Activated T-helper 1 cell treated with anti-CD3 and anti-CD28 coated beads, Interleukin-12 subunit alpha, Interleukin-12 subunit beta, Interleukin-2, Interleukin-4 antibody, amounts not matched to agents 30 ng/mL and 10 ng/mL and 1 ng/mL, durations not matched to agents 14 hours and 24 hours and 36 hours (primary cell): ENCODE measurements around the gene EEPD1. TPM values are rescaled to one million over a fixed set of nuclear protein-coding genes. Genes with fewer than 3 reads are reported as not detected.
"Not testable (repeated sequence)": the region's sequence is repeated elsewhere in the genome, so short reads cannot be mapped to it uniquely, and the experiment has no call there.

Experiments
- DNase-seq: peaks from one replicate; pipeline ENCODE4 v3.0.0; 2021; ENCODE audit warnings: low spot score
- H3K27ac Mint-ChIP-seq: one replicate; pipeline ENCODE4 v1.8.0; 2021; ENCODE audit warnings: mild to moderate bottlenecking, mixed read lengths
- H3K27me3 Mint-ChIP-seq: one replicate; pipeline ENCODE4 v1.8.0; 2022; ENCODE audit warnings: mild to moderate bottlenecking, moderate library complexity, mixed read lengths; ENCODE audit not compliant: insufficient read depth
- H3K36me3 Mint-ChIP-seq: one replicate; pipeline ENCODE4 v1.8.0; 2021; ENCODE audit warnings: low read depth, mixed read lengths
- H3K4me1 Mint-ChIP-seq: one replicate; pipeline ENCODE4 v1.8.0; 2021; ENCODE audit warnings: low read depth, mixed read lengths
- H3K4me3 Mint-ChIP-seq: one replicate; pipeline ENCODE4 v1.8.0; 2021; ENCODE audit warnings: mild to moderate bottlenecking, moderate library complexity, mixed read lengths
- H3K9me3 Mint-ChIP-seq: one replicate; pipeline ENCODE4 v1.8.0; 2021; ENCODE audit warnings: mixed read lengths
- intact Hi-C: fragments of 100-400 bp; cut with micrococcal nuclease; formaldehyde crosslinking; loops from one replicate; pipeline ENCODE4 v1.15.1; 2024
- total RNA-seq: library from RNA; stranded (reverse); gene quantifications from 2 replicates; pipeline ENCODE4 v1.2.3, GENCODE V29; 2022

EEPD1 gene
- total RNA-seq, 1 donor from 2014 or later = 0.91 TPM

DNA sequence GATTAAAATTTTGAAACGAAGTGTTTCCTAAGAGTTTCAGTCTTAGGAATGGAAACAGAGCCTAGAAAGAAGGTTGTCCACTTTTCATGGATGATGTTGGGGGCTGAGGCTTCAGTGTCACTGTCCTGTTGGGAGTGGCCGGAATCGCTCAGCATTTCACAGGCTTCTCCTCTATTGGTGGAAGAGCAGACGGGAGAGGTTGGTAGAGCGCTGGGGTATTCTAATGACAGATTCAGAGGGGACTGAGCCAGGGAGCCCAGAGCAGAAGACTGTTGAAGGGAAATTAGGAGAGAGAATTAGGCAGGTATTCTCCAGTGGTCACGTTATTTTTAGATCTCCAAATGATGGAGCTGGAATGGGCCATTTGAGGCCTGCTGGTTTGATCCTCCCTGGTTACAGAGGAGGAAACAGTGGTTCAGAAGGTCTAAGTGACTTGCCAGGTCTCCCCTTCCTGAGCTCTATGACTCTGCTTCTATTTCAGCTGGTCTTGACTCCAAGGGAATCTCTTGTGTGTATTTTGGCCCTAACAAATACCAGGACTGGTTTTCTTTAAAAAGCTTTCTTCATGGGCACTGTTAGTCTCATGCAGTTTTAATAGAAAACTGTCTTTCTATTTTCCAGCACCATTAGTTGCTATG, 35.7 kb upstream of the EEPD1 start:
- intact Hi-C loops = loop anchor here (5.0 kb wide), 4 partner anchors 170 to 485 kb away; no protein-coding TSS in a partner anchor
- no peak overlapping the region for H3K27ac Mint-ChIP-seq
- H3K27me3 Mint-ChIP-seq = peaks cover 25% of the 10 kb centered on the region
- peaks cover 10% of the 10 kb centered on the region for H3K9me3 Mint-ChIP-seq
- H3K36me3 Mint-ChIP-seq = no peaks in the 10 kb centered on the region
- peaks cover 33% of the 10 kb centered on the region for H3K4me1 Mint-ChIP-seq
- no peak overlapping the region for H3K4me3 Mint-ChIP-seq
- no peak for DNase-seq

- DNase-seq = no peak
- intact Hi-C loops = loop anchor here (5.0 kb wide), 4 partner anchors 169 to 484 kb away; no protein-coding TSS in a partner anchor
- Mint-ChIP-seq H3K9me3 (peaks cover 10% of the 10 kb centered on the region), H3K27me3 (peaks cover 24% of the 10 kb centered on the region), H3K27ac (no peak overlapping the region), H3K4me1 (peaks cover 33% of the 10 kb centered on the region), H3K36me3 (no peaks in the 10 kb centered on the region), H3K4me3 (no peak overlapping the region)
Measured at GRCh38 chr7:36118344-36118743, 34.7 kb upstream of the EEPD1 start.

GRCh38 chr7:36119005-36119706, 33.9 kb upstream of the EEPD1 start:
- H3K4me1 Mint-ChIP-seq = peaks cover 33% of the 10 kb centered on the region
- intact Hi-C loops = loop anchor here (5.0 kb wide), 4 partner anchors 168 to 483 kb away; no protein-coding TSS in a partner anchor
- H3K36me3 Mint-ChIP-seq = no peaks in the 10 kb centered on the region
- peaks cover 25% of the 10 kb centered on the region for H3K27me3 Mint-ChIP-seq
- peaks cover 10% of the 10 kb centered on the region for H3K9me3 Mint-ChIP-seq
- H3K27ac Mint-ChIP-seq = no peak overlapping the region
- no peak for DNase-seq
- H3K4me3 Mint-ChIP-seq = no peak overlapping the region

DNA sequence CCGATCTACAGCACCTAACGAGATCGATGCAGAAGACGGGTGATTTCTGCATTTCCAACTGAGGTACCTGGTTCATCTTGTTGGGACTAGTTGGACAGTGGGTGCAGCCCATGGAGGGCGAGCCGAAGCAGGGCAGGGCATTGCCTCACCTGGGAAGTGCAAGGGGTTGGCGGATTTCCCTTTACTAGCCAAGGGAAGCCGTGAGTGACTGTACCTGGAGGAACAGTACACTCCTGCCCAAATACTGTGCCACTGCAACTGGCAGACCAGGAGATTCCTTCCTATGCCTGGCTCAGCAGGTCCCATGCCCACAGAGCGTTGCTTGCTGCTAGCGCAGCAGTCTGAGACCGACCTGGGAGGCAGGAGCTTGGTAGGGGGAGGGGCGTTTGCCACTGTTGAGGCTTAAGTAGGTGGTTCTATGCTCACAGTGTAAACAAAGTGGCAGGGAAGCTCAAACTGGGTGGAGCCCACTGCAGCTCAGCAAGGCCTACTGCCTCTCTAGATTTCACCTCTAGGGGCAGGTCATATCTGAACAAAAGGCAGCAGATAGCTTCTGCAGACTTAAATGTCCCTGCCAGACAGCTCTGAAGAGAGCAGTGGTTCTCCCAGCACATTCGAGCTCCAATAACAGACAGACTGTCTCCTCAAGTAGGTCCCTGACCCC, 32.9 kb upstream of the EEPD1 start:
- H3K4me3 Mint-ChIP-seq, DNase-seq, H3K27ac Mint-ChIP-seq, H3K36me3 Mint-ChIP-seq, H3K9me3 Mint-ChIP-seq: not testable (repeated sequence)
- peaks cover 27% of the 10 kb centered on the region for H3K4me1 Mint-ChIP-seq
- peaks cover 21% of the 10 kb centered on the region for H3K27me3 Mint-ChIP-seq
- intact Hi-C loops = loop anchor here (5.0 kb wide), 4 partner anchors 167 to 482 kb away; no protein-coding TSS in a partner anchor

GRCh38 chr7:36125630-36126029, 27.4 kb upstream of the EEPD1 start:
- H3K4me1 Mint-ChIP-seq, H3K27ac Mint-ChIP-seq, H3K36me3 Mint-ChIP-seq, H3K4me3 Mint-ChIP-seq, intact Hi-C loops, H3K9me3 Mint-ChIP-seq, DNase-seq: not testable (repeated sequence)
- peaks cover 14% of the 10 kb centered on the region for H3K27me3 Mint-ChIP-seq

DNA sequence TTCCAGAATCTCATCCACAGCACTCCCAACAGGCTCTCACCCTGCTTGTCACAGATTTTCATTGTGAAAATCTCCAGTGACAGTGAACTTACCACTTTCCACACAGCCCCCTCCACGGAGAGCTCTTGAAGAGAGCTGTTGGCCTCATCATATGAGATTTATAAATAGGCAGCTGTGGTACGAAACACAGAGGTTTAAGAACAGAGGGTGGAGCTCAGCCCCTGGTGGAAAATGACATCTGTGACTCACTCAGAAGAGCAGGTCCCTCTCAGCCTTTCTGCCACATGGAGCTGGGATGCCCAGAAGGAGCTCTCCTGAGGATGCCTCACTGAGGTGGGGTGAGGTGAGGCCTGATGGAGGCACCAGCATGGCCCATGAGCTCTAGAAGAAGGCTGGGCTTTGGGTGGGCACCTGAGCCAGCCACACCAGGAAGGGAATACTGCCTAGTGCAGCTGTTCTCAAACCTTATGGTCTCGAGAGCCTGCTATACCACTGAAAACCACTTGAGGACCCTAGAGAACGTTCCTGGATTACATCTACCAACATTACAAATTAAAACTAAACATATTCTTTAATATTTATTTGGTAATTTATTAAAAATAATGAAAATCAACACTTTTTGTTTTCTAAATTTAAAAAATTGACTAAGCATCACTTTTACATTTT, 25.8 kb upstream of the EEPD1 start:
- Mint-ChIP-seq H3K36me3 (no peaks in the 10 kb centered on the region), H3K4me3 (no peak overlapping the region), H3K27ac (no peak overlapping the region), H3K27me3 (peaks cover 11% of the 10 kb centered on the region), H3K4me1 (no peaks in the 10 kb centered on the region), H3K9me3 (peaks cover under 1% of the 10 kb centered on the region)
- DNase-seq = no peak
- intact Hi-C loops = no loop called here

- Mint-ChIP-seq H3K27ac (no peak overlapping the region), H3K27me3 (peaks cover 5% of the 10 kb centered on the region), H3K4me3 (no peak overlapping the region), H3K36me3 (no peaks in the 10 kb centered on the region), H3K4me1 (no peaks in the 10 kb centered on the region), H3K9me3 (no peaks in the 10 kb centered on the region)
- intact Hi-C loops = no loop called here
- DNase-seq = no peak
Measured at GRCh38 chr7:36128448-36129047, 24.5 kb upstream of the EEPD1 start.

GRCh38 chr7:36129048-36129534, 24.0 kb upstream of the EEPD1 start:
- no peak overlapping the region for H3K27ac Mint-ChIP-seq
- no peaks in the 10 kb centered on the region for H3K36me3 Mint-ChIP-seq
- H3K4me3 Mint-ChIP-seq = no peak overlapping the region
- H3K27me3 Mint-ChIP-seq = peaks cover 2% of the 10 kb centered on the region
- intact Hi-C loops = no loop called here
- no peaks in the 10 kb centered on the region for H3K9me3 Mint-ChIP-seq
- no peaks in the 10 kb centered on the region for H3K4me1 Mint-ChIP-seq
- DNase-seq = no peak

- intact Hi-C loops = no loop called here
- Mint-ChIP-seq H3K27me3 (peaks cover 2% of the 10 kb centered on the region), H3K4me1 (no peaks in the 10 kb centered on the region), H3K9me3 (no peaks in the 10 kb centered on the region), H3K27ac (no peak overlapping the region), H3K36me3 (no peaks in the 10 kb centered on the region), H3K4me3 (no peak overlapping the region)
- DNase-seq = no peak
Measured at GRCh38 chr7:36130236-36130945, 22.7 kb upstream of the EEPD1 start.

DNA sequence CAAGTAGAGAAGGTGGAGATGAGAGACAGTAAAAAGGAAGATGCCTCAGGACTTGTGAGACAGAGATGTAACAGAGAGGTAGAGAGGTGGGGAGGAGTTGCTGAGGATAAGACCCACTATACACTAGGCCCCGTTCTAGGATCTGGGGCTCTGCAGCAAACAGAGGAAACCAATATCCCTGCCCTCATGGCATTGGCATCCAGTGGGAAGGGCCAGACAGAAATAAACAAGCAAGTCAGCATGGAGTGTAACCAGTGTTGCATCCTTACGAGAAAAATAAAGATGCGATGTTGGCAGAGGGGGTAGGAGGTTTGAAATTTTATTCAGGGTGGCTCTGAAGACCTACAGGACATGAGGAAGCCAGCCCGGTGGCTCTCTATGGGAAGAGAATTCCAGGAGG, 22.0 kb upstream of the EEPD1 start:
- peaks cover 2% of the 10 kb centered on the region for H3K27me3 Mint-ChIP-seq
- intact Hi-C loops = no loop called here
- H3K27ac Mint-ChIP-seq = no peak overlapping the region
- no peaks in the 10 kb centered on the region for H3K9me3 Mint-ChIP-seq
- no peaks in the 10 kb centered on the region for H3K36me3 Mint-ChIP-seq
- DNase-seq = no peak
- no peak overlapping the region for H3K4me3 Mint-ChIP-seq
- H3K4me1 Mint-ChIP-seq = no peaks in the 10 kb centered on the region

GRCh38 chr7:36131499-36131898, 21.6 kb upstream of the EEPD1 start:
- Mint-ChIP-seq H3K4me3 (no peak overlapping the region), H3K4me1 (no peaks in the 10 kb centered on the region), H3K36me3 (no peaks in the 10 kb centered on the region), H3K9me3 (no peaks in the 10 kb centered on the region), H3K27me3 (peaks cover 2% of the 10 kb centered on the region), H3K27ac (no peak overlapping the region)
- intact Hi-C loops = no loop called here
- no peak for DNase-seq

- Mint-ChIP-seq H3K4me1 (no peaks in the 10 kb centered on the region), H3K4me3 (no peak overlapping the region), H3K27me3 (peaks cover 2% of the 10 kb centered on the region), H3K9me3 (no peaks in the 10 kb centered on the region), H3K36me3 (no peaks in the 10 kb centered on the region), H3K27ac (no peak overlapping the region)
- intact Hi-C loops = no loop called here
- DNase-seq = no peak
Measured at GRCh38 chr7:36132012-36132411, 21.0 kb upstream of the EEPD1 start.
